SJCRH30 (cell line): ENCODE measurements around the gene CPXM2. TPM values are rescaled to one million over a fixed set of nuclear protein-coding genes. Genes with fewer than 3 reads are reported as not detected.

ENCODE experiments used
- DNase-seq, 2 experiments: peaks; one replicate each; pipeline ENCODE4 v3.0.0-alpha.2; 2015 to 2020
- H3K27ac ChIP-seq: fragments of 250-450 bp; sonication (Bioruptor Pico); 2 replicates; pipeline ENCODE4 v1.5.1; 2020; ENCODE audit warnings: mild to moderate bottlenecking, moderate library complexity
- H3K27me3 ChIP-seq: fragments of 250-450 bp; sonication (Bioruptor Pico); 2 replicates; pipeline ENCODE4 v1.5.1; 2020; ENCODE audit warnings: mild to moderate bottlenecking, moderate library complexity
- H3K36me3 ChIP-seq: fragments of 250-450 bp; sonication (Bioruptor Pico); 2 replicates; pipeline ENCODE4 v1.5.1; 2020; ENCODE audit warnings: mild to moderate bottlenecking, moderate library complexity
- H3K4me1 ChIP-seq: fragments of 250-450 bp; sonication (Bioruptor Pico); 2 replicates; pipeline ENCODE4 v1.5.1; 2020; ENCODE audit warnings: mild to moderate bottlenecking, moderate library complexity
- H3K4me3 ChIP-seq: fragments of 250-450 bp; sonication (Bioruptor Pico); 2 replicates; pipeline ENCODE4 v1.5.1; 2020; ENCODE audit warnings: mild to moderate bottlenecking, moderate library complexity
- H3K9me3 ChIP-seq: fragments of 250-450 bp; sonication (Bioruptor Pico); replicated peaks from 2 replicates; pipeline ENCODE4 v1.5.1; 2020; ENCODE audit warnings: mild to moderate bottlenecking, moderate library complexity
- total RNA-seq: library from RNA; depleted of rRNA; stranded (reverse); fragments of >200 nt; shearing (Covaris generic); gene quantifications from 2 replicates; pipeline ENCODE4 v1.2.3, GENCODE V29; 2014

The CPXM2 gene
- total RNA-seq, 1 experiment from 2014 or later = not detected

GRCh38 chr10:123778719-123779517 lies 112.7 kb downstream of the CPXM2 start:
- Histone ChIP-seq H3K4me1 (no peaks in the 10 kb centered on the region), H3K27me3 (peaks cover 12% of the 10 kb centered on the region; the same call in 1 of the 2 replicates), H3K4me3 (no peak overlapping the region), H3K27ac (no peak overlapping the region), H3K36me3 (no peaks in the 10 kb centered on the region), H3K9me3 (no peaks in the 10 kb centered on the region)
- no peak for DNase-seq

GRCh38 chr10:123777881-123778280 lies 113.7 kb downstream of the CPXM2 start:
- Histone ChIP-seq H3K4me3 (no peak overlapping the region), H3K27me3 (peaks cover 11% of the 10 kb centered on the region; the same call in 1 of the 2 replicates), H3K27ac (no peak overlapping the region), H3K36me3 (no peaks in the 10 kb centered on the region), H3K4me1 (no peaks in the 10 kb centered on the region), H3K9me3 (no peaks in the 10 kb centered on the region)
- DNase-seq = no peak

- no peaks in the 10 kb centered on the region for H3K36me3 ChIP-seq
- no peak overlapping the region for H3K4me3 ChIP-seq
- H3K27ac ChIP-seq = no peak overlapping the region
- no peak for DNase-seq
- no peaks in the 10 kb centered on the region for H3K4me1 ChIP-seq
- H3K9me3 ChIP-seq = no peaks in the 10 kb centered on the region
- 0 out of 2 replicates have a peak, but pooled peaks cover 6% of the 10 kb centered on the region for H3K27me3 ChIP-seq
Observed at GRCh38 chr10:123774132-123774742, 117.4 kb downstream of the CPXM2 start.

- H3K4me1 ChIP-seq = no peaks in the 10 kb centered on the region
- no peaks in the 10 kb centered on the region for H3K9me3 ChIP-seq
- no peak overlapping the region for H3K27ac ChIP-seq
- no peak for DNase-seq
- H3K4me3 ChIP-seq = no peak overlapping the region
- no peaks in the 10 kb centered on the region for H3K36me3 ChIP-seq
- no peaks in the 10 kb centered on the region for H3K27me3 ChIP-seq
Observed at GRCh38 chr10:123772645-123773508, 118.7 kb downstream of the CPXM2 start.

- Histone ChIP-seq H3K4me3 (no peak overlapping the region), H3K36me3 (no peaks in the 10 kb centered on the region), H3K27ac (no peak overlapping the region), H3K9me3 (no peaks in the 10 kb centered on the region), H3K4me1 (no peaks in the 10 kb centered on the region), H3K27me3 (no peaks in the 10 kb centered on the region)
- no peak for DNase-seq
Observed at GRCh38 chr10:123771877-123772644, 119.5 kb downstream of the CPXM2 start.

GRCh38 chr10:123769647-123770046 lies 122.0 kb downstream of the CPXM2 start:
- no peaks in the 10 kb centered on the region for H3K9me3 ChIP-seq
- DNase-seq = no peak
- H3K27ac ChIP-seq = no peak overlapping the region
- no peak overlapping the region for H3K4me3 ChIP-seq
- H3K27me3 ChIP-seq = peaks cover 6% of the 10 kb centered on the region; the same call in 1 of the 2 replicates
- no peaks in the 10 kb centered on the region for H3K36me3 ChIP-seq
- no peaks in the 10 kb centered on the region for H3K4me1 ChIP-seq

GRCh38 chr10:123766761-123767160 lies 124.8 kb downstream of the CPXM2 start:
- Histone ChIP-seq H3K36me3 (no peaks in the 10 kb centered on the region), H3K27me3 (peaks cover 6% of the 10 kb centered on the region; the same call in 1 of the 2 replicates), H3K4me3 (no peak overlapping the region), H3K4me1 (no peaks in the 10 kb centered on the region), H3K27ac (no peak overlapping the region), H3K9me3 (no peaks in the 10 kb centered on the region)
- DNase-seq = no peak

GRCh38 chr10:123766012-123766411 lies 125.6 kb downstream of the CPXM2 start:
- Histone ChIP-seq H3K4me1 (no peaks in the 10 kb centered on the region), H3K27ac (no peak overlapping the region), H3K4me3 (no peak overlapping the region), H3K36me3 (no peaks in the 10 kb centered on the region), H3K27me3 (peaks cover 6% of the 10 kb centered on the region; the same call in 1 of the 2 replicates), H3K9me3 (no peaks in the 10 kb centered on the region)
- no peak for DNase-seq

GRCh38 chr10:123761666-123762230 lies 129.9 kb downstream of the CPXM2 start:
- no peaks in the 10 kb centered on the region for H3K9me3 ChIP-seq
- H3K4me3 ChIP-seq = no peak overlapping the region
- no peaks in the 10 kb centered on the region for H3K36me3 ChIP-seq
- no peaks in the 10 kb centered on the region for H3K4me1 ChIP-seq
- H3K27ac ChIP-seq = no peak overlapping the region
- no peak for DNase-seq
- H3K27me3 ChIP-seq = peaks cover 6% of the 10 kb centered on the region; the same call in 1 of the 2 replicates

- Histone ChIP-seq H3K27me3 (peaks cover 6% of the 10 kb centered on the region; the same call in 1 of the 2 replicates), H3K4me3 (no peak overlapping the region), H3K9me3 (no peaks in the 10 kb centered on the region), H3K27ac (no peak overlapping the region), H3K36me3 (no peaks in the 10 kb centered on the region), H3K4me1 (no peaks in the 10 kb centered on the region)
- DNase-seq = no peak
Observed at GRCh38 chr10:123761038-123761428, 130.6 kb downstream of the CPXM2 start.

GRCh38 chr10:123760356-123761037 lies 131.1 kb downstream of the CPXM2 start:
- no peaks in the 10 kb centered on the region for H3K4me1 ChIP-seq
- H3K9me3 ChIP-seq = no peaks in the 10 kb centered on the region
- no peaks in the 10 kb centered on the region for H3K36me3 ChIP-seq
- no peak for DNase-seq
- peaks cover 4% of the 10 kb centered on the region; the same call in 1 of the 2 replicates for H3K27me3 ChIP-seq
- no peak overlapping the region for H3K4me3 ChIP-seq
- H3K27ac ChIP-seq = no peak overlapping the region

- Histone ChIP-seq H3K9me3 (no peaks in the 10 kb centered on the region), H3K36me3 (no peaks in the 10 kb centered on the region), H3K4me3 (no peak overlapping the region), H3K4me1 (no peaks in the 10 kb centered on the region), H3K27me3 (no peaks in the 10 kb centered on the region; the same call in 1 of the 2 replicates), H3K27ac (no peak overlapping the region)
- no peak for DNase-seq
Observed at GRCh38 chr10:123759501-123760031, 132.0 kb downstream of the CPXM2 start.

- Histone ChIP-seq H3K27ac (no peak overlapping the region), H3K4me3 (no peak overlapping the region), H3K27me3 (no peaks in the 10 kb centered on the region; the same call in 1 of the 2 replicates), H3K4me1 (no peaks in the 10 kb centered on the region), H3K9me3 (no peaks in the 10 kb centered on the region), H3K36me3 (no peaks in the 10 kb centered on the region)
- no peak for DNase-seq
Observed at GRCh38 chr10:123759041-123759440, 132.6 kb downstream of the CPXM2 start.
